GM18526 (cell line): ENCODE data around the gene DNAH1.

ENCODE experiments used
- POLR2A ChIP-seq: IDR thresholded peaks from 3 replicates; pipeline ENCODE4 v1.6.1; 2011; ENCODE audit not compliant: insufficient read length; ENCODE audit errors: extremely low read depth

DNAH1 gene

GRCh38 chr3:52315977-52316764 lies at the start of gene DNAH1:
Gene DNAH1 (plus strand): TSS chr3:52316319. CDS start chr3:52322443, 6,124 bp downstream.
- TF ChIP-seq POLR2A: no peak

DNA sequence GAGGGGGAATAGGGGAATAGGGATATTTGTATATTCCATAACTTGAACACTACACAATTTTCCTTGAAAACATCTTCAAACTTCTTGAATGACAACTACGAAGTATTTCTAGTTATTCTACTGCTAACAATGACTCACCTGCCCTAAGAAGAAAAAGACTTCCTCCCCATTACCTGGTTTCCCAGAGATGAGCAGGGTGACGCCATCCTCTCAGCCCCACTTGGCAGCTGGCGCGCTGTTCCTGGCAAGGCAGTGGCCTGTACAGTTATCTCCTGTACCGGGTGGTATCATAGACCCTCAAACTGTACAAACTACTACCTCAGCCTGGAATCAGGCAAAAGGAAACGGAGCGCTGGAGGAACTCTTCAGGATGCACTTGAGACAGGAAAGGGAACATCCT lies 48.1 kb upstream of the DNAH1 start:
- TF ChIP-seq POLR2A: no peak

DNA sequence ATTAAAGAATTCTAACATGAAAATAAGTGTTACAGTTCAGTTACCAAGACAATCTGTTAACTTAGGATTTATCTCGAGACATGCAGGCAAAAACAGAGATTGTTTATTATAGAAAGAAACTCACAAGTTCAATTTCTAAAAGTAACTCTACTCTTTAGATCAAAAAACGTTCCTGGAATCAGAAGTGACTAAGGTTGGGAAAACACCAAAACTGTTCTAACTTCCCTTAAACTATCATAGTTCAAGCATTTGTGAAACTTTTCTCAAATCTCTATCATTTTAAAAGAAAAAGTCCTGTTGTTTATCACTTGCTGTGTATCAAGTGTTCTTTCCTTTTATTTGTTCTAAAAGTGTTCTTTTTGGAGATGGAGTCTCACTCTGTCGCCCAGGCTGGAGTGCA lies 46.3 kb upstream of the DNAH1 start:
- no peak for TF ChIP-seq POLR2A

GRCh38 chr3:52270252-52270754 lies 45.8 kb upstream of the DNAH1 start:
- no peak for TF ChIP-seq POLR2A

DNA sequence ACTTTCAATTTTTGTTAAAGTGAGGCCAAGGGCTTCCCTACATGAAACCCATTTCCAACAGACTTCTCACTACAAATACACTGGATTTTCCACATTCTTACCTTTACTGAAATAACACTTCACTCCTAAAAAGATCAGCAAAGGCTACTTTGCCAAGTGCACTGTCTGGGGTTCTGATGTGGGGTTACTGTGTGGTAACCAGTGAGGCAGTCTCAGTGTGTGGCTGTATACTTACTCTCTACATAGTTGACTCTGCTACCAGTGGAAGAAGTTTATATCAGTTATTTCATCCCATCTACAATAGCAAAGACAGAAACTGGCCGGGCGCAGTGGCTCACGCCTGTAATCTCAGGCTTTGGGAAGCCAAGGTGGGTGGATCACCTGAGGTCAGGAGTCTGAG lies 43.3 kb upstream of the DNAH1 start:
- TF ChIP-seq POLR2A: no peak

- peak; percentile 45 for TF ChIP-seq POLR2A
These were observed 38.8 kb upstream of the DNAH1 start for GRCh38 chr3:52277071-52277964.

DNA sequence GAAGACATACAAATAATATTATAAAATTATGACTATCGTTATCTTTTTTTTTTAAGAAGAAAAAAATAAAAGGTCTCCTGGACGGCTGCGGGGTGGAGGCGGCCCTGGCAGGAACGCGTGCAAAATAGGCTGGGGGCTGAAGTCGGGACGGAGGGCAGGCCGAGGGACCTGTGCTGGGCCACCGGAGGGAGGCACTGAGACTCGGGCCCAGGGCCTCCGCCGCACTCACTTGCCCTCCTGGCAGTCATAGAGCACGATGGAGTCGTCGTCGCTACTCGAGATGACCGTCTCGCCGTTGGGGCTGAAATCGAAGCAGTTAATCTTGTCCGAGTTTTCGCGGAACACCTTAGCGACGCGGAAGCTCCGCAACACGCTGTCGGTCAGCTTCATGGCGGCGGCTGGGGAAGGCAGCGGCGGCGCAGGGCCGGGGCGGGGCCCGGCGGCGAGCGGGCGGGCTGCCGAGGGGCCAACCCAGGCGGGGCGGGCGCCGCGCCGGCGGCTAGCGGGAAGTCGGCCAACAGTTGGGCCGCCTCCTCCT lies 38.1 kb upstream of the DNAH1 start:
- no peak for TF ChIP-seq POLR2A

DNA sequence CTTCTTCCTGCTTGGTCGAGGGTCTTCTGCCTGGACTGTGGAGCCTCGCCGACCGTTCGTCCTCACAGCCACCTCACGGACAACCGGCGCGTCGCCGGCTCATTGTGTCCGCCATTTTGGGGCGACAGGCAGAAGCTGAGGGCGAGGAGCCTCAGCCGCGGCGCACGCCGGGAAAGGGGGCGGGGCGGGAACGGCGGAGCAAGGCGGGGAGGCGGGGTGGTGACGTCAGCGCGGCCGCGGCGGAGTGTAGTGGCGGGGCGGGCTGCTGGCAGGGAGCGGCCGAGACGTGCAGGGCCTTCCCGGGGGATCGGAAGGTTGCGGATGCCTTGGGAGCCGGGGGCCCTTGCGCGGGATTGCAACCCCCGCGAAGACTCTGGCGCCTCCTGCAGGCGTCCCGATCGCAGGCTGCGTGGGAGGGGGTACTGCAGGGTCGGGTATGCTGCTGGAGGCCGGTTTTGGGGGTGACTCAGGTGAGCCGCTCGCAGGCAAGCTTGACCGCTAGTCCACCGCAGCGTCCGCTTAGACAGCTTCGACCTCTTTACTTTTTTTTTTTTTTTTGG lies 37.5 kb upstream of the DNAH1 start, which contains the start of gene WDR82:
Gene WDR82, minus strand, starts transcription at position 140 of the 560 bp plus-strand sequence. CDS start 288 bp downstream, outside the sequence.
- peak; percentile 97 for TF ChIP-seq POLR2A

DNA sequence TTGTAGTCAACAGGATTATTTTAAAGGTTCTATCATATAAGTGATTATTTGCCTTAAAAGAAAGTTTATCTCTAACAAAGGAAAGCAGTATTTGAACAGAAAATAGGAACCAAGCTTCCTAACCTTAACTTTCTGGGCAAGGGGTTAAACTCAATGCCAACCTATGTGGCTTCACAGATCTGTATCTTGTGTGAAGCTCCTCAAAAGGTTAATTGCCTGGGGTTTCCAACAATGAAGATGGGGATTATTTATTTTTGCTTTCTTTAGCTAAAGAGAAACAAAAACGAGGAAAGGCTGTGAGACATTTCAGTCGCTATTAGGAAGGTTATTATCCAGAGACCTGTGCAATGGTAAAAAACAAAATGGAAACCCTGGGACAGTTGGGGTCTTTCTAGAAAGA lies 36.5 kb upstream of the DNAH1 start:
- no peak for TF ChIP-seq POLR2A

- TF ChIP-seq POLR2A: no peak
These were observed 36.1 kb upstream of the DNAH1 start for GRCh38 chr3:52280050-52280461.

GRCh38 chr3:52281981-52282801 lies 33.9 kb upstream of the DNAH1 start:
- no peak for TF ChIP-seq POLR2A

- TF ChIP-seq POLR2A: no peak
These were observed 32.8 kb upstream of the DNAH1 start for GRCh38 chr3:52283306-52283705.

DNA sequence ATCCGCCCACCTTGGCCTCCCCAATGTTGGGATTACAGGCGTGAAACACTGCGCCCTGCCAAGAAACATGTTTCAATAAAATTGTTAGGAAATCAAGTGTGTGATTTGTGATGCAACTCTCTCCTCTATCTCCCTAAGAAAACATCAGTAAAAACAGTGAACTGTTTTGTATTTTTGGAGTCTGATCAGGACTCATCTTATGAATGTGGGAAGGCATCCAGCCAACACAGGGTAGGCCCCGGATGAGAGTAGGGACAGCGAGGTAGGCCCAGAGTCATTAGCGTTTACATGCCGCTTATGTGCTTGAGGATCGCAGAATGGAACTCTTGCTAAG lies 29.4 kb upstream of the DNAH1 start:
- TF ChIP-seq POLR2A: no peak

GRCh38 chr3:52288674-52289073 lies 27.4 kb upstream of the DNAH1 start:
- TF ChIP-seq POLR2A: no peak
